GM18867 (cell line): ENCODE measurements around the gene SLC6A5.

Experiments used
- ATAC-seq: cut with Tn5 transposase; IDR thresholded peaks from one replicate; pipeline ENCODE4 v1.9.1; 2021; ENCODE audit warnings: mild to moderate bottlenecking, moderate library complexity; ENCODE audit not compliant: unreplicated experiment

Gene SLC6A5

GRCh38 chr11:20668844-20669819 lies 69.7 kb downstream of the SLC6A5 start, which contains the start of gene NELL1:
Gene NELL1, plus strand, starts transcription at chr11:20669586.
- no peak for ATAC-seq

GRCh38 chr11:20669820-20670684 lies 70.6 kb downstream of the SLC6A5 start:
- no peak for ATAC-seq

- ATAC-seq: no peak
Measured at GRCh38 chr11:20670932-20671403, 71.6 kb downstream of the SLC6A5 start.

GRCh38 chr11:20671856-20672546 lies 72.6 kb downstream of the SLC6A5 start:
- peak; percentile 66 for ATAC-seq

- ATAC-seq: no peak
Measured at GRCh38 chr11:20672575-20672974, 73.2 kb downstream of the SLC6A5 start.

- no peak for ATAC-seq
Measured at GRCh38 chr11:20676658-20677057, 77.2 kb downstream of the SLC6A5 start.

GRCh38 chr11:20688761-20689160 lies 89.4 kb downstream of the SLC6A5 start:
- no peak for ATAC-seq

GRCh38 chr11:20707876-20708275 lies 108.5 kb downstream of the SLC6A5 start:
- no peak for ATAC-seq
